Lower lobe of right lung (tissue), 2 donors: ENCODE measurements around the gene MYO1H. TPM values are rescaled to one million over a fixed set of nuclear protein-coding genes. Genes with fewer than 3 reads are reported as not detected.

Experiments used
- ATAC-seq, 2 donors: fragments of 200-7000 bp; cut with Tn5 transposase; one replicate each; pipeline ENCODE4 v1.9.1; 2020 to 2022; ENCODE audit warnings: mild to moderate bottlenecking in 2 of 2, moderate library complexity in 2 of 2
- DNase-seq: peaks from one replicate; pipeline ENCODE4 v3.0.0-alpha.2; 2020
- H3K27ac ChIP-seq: fragments of 200-600 bp; one replicate; pipeline ENCODE4 v1.8.0; 2022
- H3K27me3 ChIP-seq: fragments of 200-600 bp; one replicate; pipeline ENCODE4 v1.8.0; 2022; ENCODE audit warnings: low read depth
- H3K36me3 ChIP-seq: fragments of 200-600 bp; one replicate; pipeline ENCODE4 v1.8.0; 2022; ENCODE audit warnings: mild to moderate bottlenecking
- H3K4me1 ChIP-seq: fragments of 200-600 bp; one replicate; pipeline ENCODE4 v1.8.0; 2022
- H3K4me3 ChIP-seq: fragments of 200-600 bp; one replicate; pipeline ENCODE4 v1.8.0; 2022; ENCODE audit warnings: mild to moderate bottlenecking
- H3K9me3 ChIP-seq: fragments of 200-600 bp; one replicate; pipeline ENCODE4 v1.8.0; 2022
- CTCF ChIP-seq: fragments of 200-600 bp; IDR thresholded peaks from one replicate; pipeline ENCODE4 v1.8.0; 2022; ENCODE audit warnings: antibody characterized with exemption, mild to moderate bottlenecking
- intact Hi-C: fragments of 100-400 bp; cut with DNase I; formaldehyde crosslinking; loops from one replicate; pipeline ENCODE4 v1.11.0; 2022
- total RNA-seq: library from RNA; stranded (reverse); fragmentation: NEBNext Ultra II Directional; extraction: Animal tissue kit (Norgen Biotek cat#: 25700); gene quantifications from one replicate; pipeline ENCODE4 v1.2.1, GENCODE V29; 2021
- donor health status: DM: no; HTN: yes; CAD: no; lungs with severe emphysema.

The MYO1H gene
- total RNA-seq, 1 donor from 2014 or later: 0.30 TPM

GRCh38 chr12:109461846-109462756 lies 114.4 kb downstream of the MYO1H start:
- intact Hi-C loops: no loop called here
- ATAC-seq: peak; percentile 81 to 88
- H3K4me3 ChIP-seq: peak overlapping the region; percentile 22

GRCh38 chr12:109462868-109463692 lies 115.4 kb downstream of the MYO1H start:
- Histone ChIP-seq H3K9me3 (no peaks in the 10 kb centered on the region), H3K36me3 (peaks cover 47% of the 10 kb centered on the region), H3K4me1 (peaks cover 100% of the 10 kb centered on the region), H3K27ac (peak overlapping the region; percentile 94), H3K4me3 (peak overlapping the region; percentile 22), H3K27me3 (no peaks in the 10 kb centered on the region)
- TF ChIP-seq CTCF: no peak
- peak; percentile 77 to 86 for ATAC-seq
- intact Hi-C loops: no loop called here
- peak; percentile 78 for DNase-seq

More at GRCh38 chr12:109461846-109462756, 114.4 kb downstream of the MYO1H start:
- no peak for TF ChIP-seq CTCF
- Histone ChIP-seq H3K27me3 (no peaks in the 10 kb centered on the region), H3K27ac (peak overlapping the region; percentile 94), H3K36me3 (peaks cover 47% of the 10 kb centered on the region), H3K4me1 (peaks cover 100% of the 10 kb centered on the region), H3K9me3 (no peaks in the 10 kb centered on the region)
- peak; percentile 89 for DNase-seq

DNA sequence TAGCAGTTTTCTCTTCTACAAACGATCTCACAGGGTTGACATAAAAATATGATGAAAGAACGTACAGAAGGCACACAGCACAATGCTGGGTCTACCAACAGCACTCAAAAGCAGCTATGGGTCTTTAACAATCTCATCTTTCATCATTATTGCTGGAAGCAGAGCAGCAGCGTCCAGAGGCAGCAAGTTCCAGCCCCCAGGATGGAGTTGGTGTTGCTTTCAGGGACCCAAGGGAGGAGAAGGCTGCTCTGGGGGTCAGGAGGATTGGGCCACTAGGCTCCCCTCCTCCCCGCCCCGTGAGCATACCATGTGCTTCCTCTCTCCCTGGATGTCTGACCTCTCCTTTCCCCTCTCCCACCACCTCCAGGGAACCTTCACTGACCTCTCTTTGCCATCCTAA lies 116.1 kb downstream of the MYO1H start:
- Histone ChIP-seq H3K4me3 (peak overlapping the region; percentile 22), H3K4me1 (peaks cover 98% of the 10 kb centered on the region), H3K27ac (peak overlapping the region; percentile 94), H3K9me3 (no peaks in the 10 kb centered on the region), H3K27me3 (no peaks in the 10 kb centered on the region), H3K36me3 (peaks cover 53% of the 10 kb centered on the region)
- intact Hi-C loops: no loop called here
- ATAC-seq (no peak), DNase-seq (no peak)
- no peak for TF ChIP-seq CTCF

DNA sequence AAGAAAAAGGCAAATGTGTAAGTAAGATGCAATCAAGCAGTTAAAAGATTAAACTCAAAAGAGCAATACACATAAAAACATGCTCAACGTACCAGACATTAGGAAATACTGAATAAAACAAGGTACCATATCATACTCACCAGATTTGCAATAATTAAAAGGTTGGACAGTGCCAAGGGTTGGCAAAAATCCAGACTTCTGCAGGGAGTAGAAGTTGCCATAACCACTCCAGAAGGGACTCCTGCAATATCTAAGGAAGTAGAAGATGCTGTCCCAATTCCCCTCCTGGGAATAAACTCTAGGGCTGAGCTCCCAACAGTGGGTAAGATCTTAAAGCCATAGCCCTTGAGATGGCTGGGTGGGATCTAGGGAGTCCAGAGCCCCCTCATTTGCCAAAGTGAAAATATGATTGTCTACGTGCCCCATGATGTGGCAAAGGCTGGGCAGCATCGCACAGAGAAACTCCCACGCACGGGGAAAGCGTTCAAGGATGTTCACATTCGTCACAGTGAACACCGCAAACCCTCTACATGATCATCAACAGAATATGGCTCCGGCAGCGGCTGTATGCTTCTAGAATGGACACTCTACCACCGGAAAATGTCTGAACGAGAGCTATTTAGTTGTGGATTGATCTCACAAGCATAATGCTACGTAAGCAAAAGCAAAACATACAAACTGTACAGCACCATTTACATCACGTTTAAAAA lies 117.1 kb downstream of the MYO1H start:
- DNase-seq (no peak), ATAC-seq (no peak)
- intact Hi-C loops: no loop called here
- Histone ChIP-seq H3K36me3 (peaks cover 58% of the 10 kb centered on the region), H3K27ac (peak overlapping the region; percentile 94), H3K27me3 (no peaks in the 10 kb centered on the region), H3K9me3 (no peaks in the 10 kb centered on the region), H3K4me1 (peaks cover 97% of the 10 kb centered on the region), H3K4me3 (no peak overlapping the region)
- no peak for TF ChIP-seq CTCF

GRCh38 chr12:109466305-109466704 lies 118.6 kb downstream of the MYO1H start:
- DNase-seq: no peak
- no peak for ATAC-seq
- Histone ChIP-seq H3K4me3 (no peak overlapping the region), H3K27ac (peak overlapping the region; percentile 67), H3K9me3 (no peaks in the 10 kb centered on the region), H3K27me3 (no peaks in the 10 kb centered on the region), H3K36me3 (peaks cover 62% of the 10 kb centered on the region), H3K4me1 (peaks cover 97% of the 10 kb centered on the region)
- intact Hi-C loops: no loop called here
- no peak for TF ChIP-seq CTCF
